ENCODE measurements around the gene TLL2.

Gene TLL2

DNA sequence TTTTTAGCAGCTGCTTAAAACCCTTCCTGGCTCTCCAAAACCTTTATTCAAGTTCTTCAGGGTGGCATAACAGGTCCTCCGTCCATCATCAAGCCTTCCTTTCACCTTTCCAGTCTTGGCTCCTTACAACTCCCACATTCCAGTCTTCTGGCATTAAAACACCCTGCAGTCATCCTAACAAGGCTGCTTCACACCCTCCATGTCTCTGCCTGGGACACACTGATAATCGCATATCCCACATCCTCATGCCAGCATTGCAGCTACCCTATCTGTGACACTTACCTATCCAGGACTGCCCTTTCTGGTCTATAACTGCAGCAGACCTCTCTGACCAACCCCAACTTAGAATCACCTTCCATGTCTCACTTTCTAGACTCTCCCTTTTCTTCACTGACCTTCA is 2.6 kb upstream of the TLL2 start:
- Mint-ChIP-seq H3K4me3 (no peak overlapping the region), H3K27ac (no peak overlapping the region), H3K27me3 (peaks cover 43% of the 10 kb centered on the region), H3K4me1 (ENCODE audit: low read depth) (peaks cover 14% of the 10 kb centered on the region), H3K9me3 (no peaks in the 10 kb centered on the region), H3K36me3 (ENCODE audit: low read depth) (peaks cover 18% of the 10 kb centered on the region)

DNA sequence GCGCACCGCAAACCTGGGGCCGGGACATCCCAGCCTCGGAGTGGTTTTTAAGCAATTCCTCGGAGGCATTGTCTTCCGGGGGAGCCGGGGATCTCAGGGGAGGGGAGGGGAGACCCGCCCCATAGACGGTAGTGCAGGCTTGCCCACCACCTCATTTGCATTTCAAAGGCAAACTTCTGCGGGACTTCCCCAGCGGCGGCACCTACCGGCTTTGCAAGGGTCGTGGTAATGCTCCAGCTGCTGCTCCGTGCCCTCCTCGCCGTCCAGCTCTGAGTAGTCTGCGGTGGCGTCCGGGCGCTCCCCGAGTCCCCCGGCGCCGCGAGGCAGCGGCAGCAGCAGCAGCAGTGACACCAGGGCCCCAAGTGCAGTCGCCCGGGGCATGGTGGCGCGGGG is 425 bp downstream of the TLL2 start:
- Mint-ChIP-seq H3K36me3 (ENCODE audit: low read depth) (no peaks in the 10 kb centered on the region), H3K9me3 (no peaks in the 10 kb centered on the region), H3K4me3 (peak overlapping the region; percentile 69), H3K27me3 (peaks cover 50% of the 10 kb centered on the region), H3K27ac (no peak overlapping the region), H3K4me1 (ENCODE audit: low read depth) (peaks cover 14% of the 10 kb centered on the region)

DNA sequence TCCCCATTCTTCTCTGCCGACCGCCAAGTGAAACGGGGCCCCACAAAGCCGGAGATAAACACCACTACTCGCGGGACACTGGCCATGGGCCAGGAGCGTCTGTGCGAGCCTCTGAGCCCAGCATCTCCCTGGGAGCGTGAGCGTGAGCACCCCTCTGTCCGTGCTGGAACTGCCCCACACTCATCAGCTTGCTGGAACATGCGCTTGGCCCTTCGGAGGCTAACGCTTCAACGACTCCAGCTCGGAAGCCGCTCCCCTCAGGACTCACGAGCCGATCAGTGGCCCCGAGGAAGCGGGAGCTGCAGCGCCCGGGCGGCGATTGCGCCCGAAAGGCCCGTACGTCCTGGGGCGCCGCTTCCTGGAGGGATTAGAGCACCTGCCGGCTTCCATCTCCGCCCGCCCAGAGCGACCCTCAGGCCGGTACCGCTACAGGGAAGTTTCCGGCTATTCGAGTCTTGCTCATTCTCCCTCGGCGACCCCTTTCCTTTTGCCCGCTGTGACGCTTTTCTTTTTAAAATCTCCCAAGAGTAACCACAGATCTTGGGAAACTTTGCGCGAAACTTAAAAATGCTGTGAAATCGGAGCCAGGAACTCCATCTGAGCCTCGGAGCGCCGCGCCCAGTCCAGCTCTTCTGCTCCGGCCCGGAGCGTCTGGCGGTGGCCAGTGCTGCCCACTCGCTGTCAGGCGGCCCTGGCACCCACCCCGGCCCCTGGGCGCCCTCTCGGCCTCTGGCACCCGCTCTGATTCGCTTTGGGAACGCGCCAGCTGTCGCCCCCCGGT is 1.0 kb downstream of the TLL2 start:
- H3K36me3 Mint-ChIP-seq (ENCODE audit: low read depth): no peaks in the 10 kb centered on the region
- H3K27me3 Mint-ChIP-seq: peaks cover 50% of the 10 kb centered on the region
- no peak overlapping the region for H3K27ac Mint-ChIP-seq
- H3K4me1 Mint-ChIP-seq (ENCODE audit: low read depth): peaks cover 14% of the 10 kb centered on the region
- no peaks in the 10 kb centered on the region for H3K9me3 Mint-ChIP-seq
- H3K4me3 Mint-ChIP-seq: peak overlapping the region; percentile 69

DNA sequence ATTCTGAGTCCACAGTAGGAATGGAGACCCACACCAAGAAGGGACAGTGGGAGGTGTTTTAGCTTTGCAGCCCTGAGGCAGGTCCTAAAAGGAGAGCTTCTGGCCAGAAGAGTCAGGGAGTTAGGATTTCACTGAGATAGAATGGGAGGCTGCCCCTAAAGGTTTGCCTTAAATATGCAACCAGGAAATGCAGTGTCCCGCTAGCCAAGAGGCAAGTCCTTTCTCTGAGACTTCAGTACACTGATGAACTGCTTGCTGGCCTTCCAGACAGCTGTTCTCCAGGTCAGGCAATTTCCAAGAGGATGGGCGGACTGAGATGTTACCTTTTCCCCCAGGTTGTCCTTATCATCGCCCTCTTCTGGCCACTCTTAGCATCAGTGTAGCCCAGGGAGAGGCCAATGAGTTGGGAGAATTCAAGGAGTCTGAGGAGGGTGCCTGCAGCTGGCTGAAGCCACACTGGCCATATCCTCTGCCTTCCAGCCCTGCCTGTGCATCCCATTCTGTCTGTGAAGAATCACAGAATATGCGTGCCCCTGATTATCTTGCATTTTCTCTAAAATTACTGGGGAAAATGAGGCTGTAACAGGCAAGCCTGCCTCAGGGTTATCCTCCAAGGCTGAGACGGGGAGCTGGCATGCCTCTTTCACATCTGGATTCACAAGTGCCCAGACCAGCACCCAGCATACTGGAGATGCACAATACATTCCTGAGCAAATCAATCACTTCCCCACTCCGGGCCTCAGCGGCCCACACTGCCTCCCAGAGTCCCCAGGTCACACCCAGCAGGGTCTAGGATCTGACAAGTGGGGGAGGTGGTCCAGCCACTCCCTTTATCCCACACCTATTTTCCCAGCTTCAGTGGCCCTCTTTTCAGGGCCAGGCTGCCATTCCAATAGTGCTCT is 2.4 kb downstream of the TLL2 start:
- Mint-ChIP-seq H3K4me3 (no peak overlapping the region), H3K36me3 (ENCODE audit: low read depth) (no peaks in the 10 kb centered on the region), H3K27ac (no peak overlapping the region), H3K4me1 (ENCODE audit: low read depth) (peaks cover 14% of the 10 kb centered on the region), H3K9me3 (no peaks in the 10 kb centered on the region), H3K27me3 (peaks cover 44% of the 10 kb centered on the region)

DNA sequence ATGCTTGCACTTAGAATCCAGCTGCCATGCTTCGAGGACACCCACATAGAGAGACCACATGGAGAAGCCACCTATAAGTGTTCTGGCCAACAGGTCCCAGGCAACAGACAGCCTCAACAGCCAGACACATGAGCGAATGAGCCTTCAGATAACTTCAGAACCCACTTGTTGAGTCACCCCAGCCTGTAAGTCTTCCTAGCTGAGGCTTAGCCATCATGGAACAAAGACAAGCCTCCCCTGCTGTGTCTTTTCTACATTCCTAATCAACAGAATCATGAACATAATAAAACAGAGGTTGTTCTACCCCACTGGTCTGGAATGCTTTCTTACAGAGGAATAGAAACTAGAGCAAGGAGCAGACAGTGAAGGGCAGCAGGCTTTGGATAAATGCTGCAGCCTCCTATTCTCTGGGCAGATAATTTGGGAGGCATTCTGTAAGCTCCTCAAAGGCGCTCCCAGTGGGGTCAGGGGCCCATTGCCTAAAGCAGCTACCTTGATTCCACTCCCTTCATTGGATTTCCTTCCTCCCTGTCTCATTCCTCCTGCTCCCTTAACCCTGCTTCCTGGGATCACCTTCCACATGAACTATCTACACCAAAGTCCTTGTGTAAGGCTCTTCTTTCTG is 4.6 kb downstream of the TLL2 start:
- Mint-ChIP-seq H3K4me3 (no peak overlapping the region), H3K27ac (no peak overlapping the region), H3K36me3 (ENCODE audit: low read depth) (no peaks in the 10 kb centered on the region), H3K27me3 (peaks cover 23% of the 10 kb centered on the region), H3K4me1 (ENCODE audit: low read depth) (peaks cover 2% of the 10 kb centered on the region), H3K9me3 (no peaks in the 10 kb centered on the region)

DNA sequence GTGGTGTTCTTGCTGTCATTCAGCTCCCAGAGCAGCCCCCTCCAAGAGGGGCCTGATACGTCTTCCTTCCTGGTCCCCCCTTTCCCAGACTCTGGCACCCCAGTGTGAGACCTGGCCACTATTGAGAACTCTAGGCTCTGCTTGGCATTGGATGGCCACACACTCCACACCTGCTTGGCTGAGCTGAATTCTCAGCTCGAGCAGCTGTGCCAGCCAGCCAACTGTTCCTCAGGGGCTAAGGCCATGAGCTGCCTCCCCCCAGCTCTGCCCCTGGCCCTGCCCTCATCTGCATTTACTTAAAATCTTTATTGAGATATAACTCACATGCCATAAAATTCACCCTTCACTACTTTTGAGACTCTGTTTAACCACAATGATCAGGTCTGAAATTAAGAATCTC is 6.7 kb downstream of the TLL2 start:
- no peaks in the 10 kb centered on the region for H3K4me1 Mint-ChIP-seq (ENCODE audit: low read depth)
- no peaks in the 10 kb centered on the region for H3K9me3 Mint-ChIP-seq
- H3K27ac Mint-ChIP-seq: no peak overlapping the region
- no peaks in the 10 kb centered on the region for H3K36me3 Mint-ChIP-seq (ENCODE audit: low read depth)
- peaks cover 13% of the 10 kb centered on the region for H3K27me3 Mint-ChIP-seq
- no peak overlapping the region for H3K4me3 Mint-ChIP-seq

DNA sequence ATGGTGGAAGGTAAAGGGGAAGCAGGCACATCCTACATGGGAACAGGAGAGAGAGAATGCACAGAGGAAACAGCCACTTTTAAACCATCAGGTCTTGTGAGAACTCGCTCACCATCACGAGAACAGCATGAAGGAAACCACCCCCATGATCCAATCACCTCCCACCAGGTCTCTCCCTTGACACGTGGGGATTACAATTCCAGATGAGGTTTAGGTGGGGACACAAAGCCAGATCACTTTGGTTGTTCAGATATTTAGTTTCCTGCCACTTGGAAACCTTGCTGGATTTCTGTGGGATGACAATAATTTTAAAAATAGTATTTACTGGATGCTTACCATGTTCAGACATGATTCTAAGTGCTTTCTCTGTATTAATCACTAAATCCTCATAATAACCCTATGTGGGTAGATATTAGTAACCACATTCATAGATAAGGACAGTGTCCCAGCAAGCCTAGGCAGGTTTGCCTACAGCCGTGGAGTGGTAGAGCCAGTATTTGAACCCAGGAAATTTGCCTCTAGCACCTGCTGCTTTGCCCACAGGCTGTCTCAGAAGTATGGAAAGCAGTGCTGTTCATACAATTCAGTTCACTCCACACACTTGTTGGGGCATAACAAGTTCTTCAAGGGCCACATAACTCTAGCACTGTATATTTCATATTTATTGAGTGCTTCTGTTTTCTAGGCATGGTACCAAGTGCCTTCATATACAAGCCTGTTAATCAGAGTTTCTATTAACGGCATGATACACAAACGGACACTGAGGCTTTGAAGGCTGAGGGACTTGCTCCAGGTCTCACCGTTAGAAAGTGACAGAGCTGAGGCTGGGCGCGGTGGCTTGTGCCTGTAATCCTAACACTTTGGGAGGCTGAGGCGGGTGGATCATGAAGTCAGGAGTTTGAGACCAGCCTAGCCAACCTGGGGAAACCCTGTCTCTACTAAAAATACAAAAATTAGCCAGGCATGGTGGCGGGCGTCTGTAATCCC is 8.3 kb downstream of the TLL2 start:
- H3K36me3 Mint-ChIP-seq (ENCODE audit: low read depth): no peaks in the 10 kb centered on the region
- H3K4me1 Mint-ChIP-seq (ENCODE audit: low read depth): no peaks in the 10 kb centered on the region
- no peak overlapping the region for H3K27ac Mint-ChIP-seq
- H3K9me3 Mint-ChIP-seq: no peaks in the 10 kb centered on the region
- H3K27me3 Mint-ChIP-seq: no peaks in the 10 kb centered on the region
- no peak overlapping the region for H3K4me3 Mint-ChIP-seq

DNA sequence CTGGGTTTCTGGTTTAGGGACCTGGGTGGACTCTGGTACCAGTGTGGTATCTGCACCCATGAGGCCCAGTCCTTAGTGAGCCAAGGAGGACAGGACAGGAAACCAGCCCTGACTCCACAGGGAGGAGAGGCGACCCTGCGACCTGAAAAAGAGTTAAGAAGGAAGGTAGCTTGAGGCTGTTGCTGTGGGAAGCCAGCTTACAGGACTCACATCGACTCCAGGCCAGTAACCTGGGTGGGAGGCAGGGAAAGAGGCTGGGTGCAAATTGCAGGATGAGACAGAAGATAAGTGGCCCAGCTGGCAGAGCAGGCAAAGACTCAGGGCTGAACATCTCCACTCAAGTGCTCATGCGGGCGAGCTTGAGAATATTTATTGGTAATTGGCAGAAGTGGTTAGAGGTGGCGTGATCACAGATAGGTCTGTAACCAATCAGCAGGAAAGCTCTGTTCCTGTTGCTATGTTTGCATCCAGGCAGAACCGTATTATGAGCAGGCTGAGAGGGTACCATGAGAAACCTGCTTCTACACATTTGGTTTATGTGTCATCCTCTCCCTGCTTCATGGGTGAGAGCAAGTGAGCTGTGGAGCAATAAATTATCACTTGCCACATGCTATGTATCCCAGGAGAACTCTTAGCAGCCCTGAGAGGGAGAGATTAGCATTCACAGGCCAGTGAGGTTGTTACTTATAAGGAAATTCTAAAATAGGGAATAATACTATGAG is 11.0 kb downstream of the TLL2 start:
- no peak overlapping the region for H3K27ac Mint-ChIP-seq
- no peaks in the 10 kb centered on the region for H3K36me3 Mint-ChIP-seq (ENCODE audit: low read depth)
- H3K27me3 Mint-ChIP-seq: peaks cover 8% of the 10 kb centered on the region
- H3K4me3 Mint-ChIP-seq: no peak overlapping the region
- H3K4me1 Mint-ChIP-seq (ENCODE audit: low read depth): no peaks in the 10 kb centered on the region
- no peaks in the 10 kb centered on the region for H3K9me3 Mint-ChIP-seq

DNA sequence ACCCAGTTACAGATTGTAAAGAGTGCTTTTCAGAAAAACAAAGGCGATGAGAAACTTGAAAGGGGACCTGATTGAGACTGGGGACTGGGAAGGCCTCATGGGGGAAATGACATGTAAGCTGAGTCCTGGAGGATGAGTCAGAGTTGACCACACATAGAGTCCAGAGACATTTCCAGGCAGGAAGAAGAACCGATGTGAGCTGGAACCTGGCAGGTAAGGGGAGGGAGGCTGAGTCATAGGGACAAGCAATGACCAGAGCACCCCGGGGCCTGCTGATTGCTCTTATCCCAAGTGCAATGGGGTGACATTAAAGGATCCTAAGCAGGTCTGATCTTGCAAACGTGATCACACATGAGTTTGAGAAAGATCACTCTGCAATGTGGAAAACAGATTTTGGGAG is 11.7 kb downstream of the TLL2 start:
- peaks cover 13% of the 10 kb centered on the region for H3K27me3 Mint-ChIP-seq
- H3K36me3 Mint-ChIP-seq (ENCODE audit: low read depth): no peaks in the 10 kb centered on the region
- H3K4me3 Mint-ChIP-seq: no peak overlapping the region
- H3K9me3 Mint-ChIP-seq: no peaks in the 10 kb centered on the region
- H3K27ac Mint-ChIP-seq: no peak overlapping the region
- H3K4me1 Mint-ChIP-seq (ENCODE audit: low read depth): no peaks in the 10 kb centered on the region

DNA sequence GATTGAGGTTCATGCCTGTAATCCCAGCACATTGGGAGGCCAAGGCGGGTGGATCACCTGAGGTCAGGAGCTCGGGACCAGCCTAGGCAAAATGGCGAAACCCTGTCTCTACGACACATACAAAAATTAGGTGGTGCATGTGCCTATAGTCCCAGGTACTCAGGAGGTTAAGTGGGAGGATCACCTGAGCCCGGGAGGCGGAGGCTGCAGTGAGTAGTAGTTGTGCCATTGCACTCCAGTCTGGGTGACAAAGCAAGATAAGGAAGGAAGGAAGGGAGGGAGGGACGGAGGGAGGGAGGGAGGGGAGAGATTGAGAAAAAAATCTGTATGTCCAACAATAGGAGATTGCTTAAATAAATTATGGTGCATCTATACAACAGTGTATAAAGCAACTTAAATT is 13.2 kb downstream of the TLL2 start:
- Mint-ChIP-seq H3K27ac (no peak overlapping the region), H3K9me3 (no peaks in the 10 kb centered on the region), H3K36me3 (ENCODE audit: low read depth) (no peaks in the 10 kb centered on the region), H3K4me3 (no peak overlapping the region), H3K27me3 (peaks cover 15% of the 10 kb centered on the region), H3K4me1 (ENCODE audit: low read depth) (no peaks in the 10 kb centered on the region)

DNA sequence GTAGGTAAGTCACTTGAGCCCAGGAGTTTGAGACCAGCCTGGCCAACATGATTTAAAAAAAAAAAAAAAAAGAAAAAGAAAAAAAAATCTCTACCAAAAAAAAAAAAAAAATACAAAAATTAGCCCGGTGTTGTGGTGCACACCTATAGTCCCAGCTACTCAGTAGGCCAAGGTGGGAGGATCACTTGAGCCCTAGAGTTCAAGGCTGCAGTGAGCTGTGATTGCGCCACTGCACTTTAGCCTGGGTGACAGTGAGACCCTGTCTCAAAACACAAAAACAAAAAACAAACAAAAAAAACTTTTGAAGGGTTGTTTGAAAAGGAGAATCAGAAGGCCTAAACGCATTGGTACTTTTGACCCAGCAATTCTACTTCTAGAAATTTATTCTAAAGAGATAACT is 13.7 kb downstream of the TLL2 start:
- Mint-ChIP-seq H3K4me3 (no peak overlapping the region), H3K9me3 (no peaks in the 10 kb centered on the region), H3K36me3 (ENCODE audit: low read depth) (no peaks in the 10 kb centered on the region), H3K4me1 (ENCODE audit: low read depth) (no peaks in the 10 kb centered on the region), H3K27ac (no peak overlapping the region), H3K27me3 (peaks cover 18% of the 10 kb centered on the region)

DNA sequence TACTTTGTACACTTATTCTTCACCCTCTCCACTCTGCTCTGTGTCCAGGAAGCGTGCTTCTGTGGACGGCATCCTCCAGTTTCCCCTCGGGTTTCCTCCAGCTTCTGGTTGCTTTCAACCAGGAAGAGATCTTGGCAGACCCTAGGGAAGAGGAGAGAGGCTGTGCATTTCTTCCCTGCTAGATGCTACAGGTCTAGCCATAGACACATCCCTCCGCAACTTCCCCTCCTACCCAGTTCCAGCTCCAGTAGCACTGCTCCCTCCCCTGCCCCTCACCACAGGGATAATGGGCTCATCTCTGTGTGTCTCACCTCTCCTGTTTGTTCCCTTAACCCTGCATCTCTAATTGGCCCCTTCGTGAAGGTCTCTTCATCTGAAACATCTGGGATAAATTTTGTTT is 16.3 kb downstream of the TLL2 start:
- Mint-ChIP-seq H3K4me3 (no peak overlapping the region), H3K27ac (no peak overlapping the region), H3K36me3 (ENCODE audit: low read depth) (no peaks in the 10 kb centered on the region), H3K9me3 (no peaks in the 10 kb centered on the region), H3K4me1 (ENCODE audit: low read depth) (no peaks in the 10 kb centered on the region), H3K27me3 (peaks cover 23% of the 10 kb centered on the region)

DNA sequence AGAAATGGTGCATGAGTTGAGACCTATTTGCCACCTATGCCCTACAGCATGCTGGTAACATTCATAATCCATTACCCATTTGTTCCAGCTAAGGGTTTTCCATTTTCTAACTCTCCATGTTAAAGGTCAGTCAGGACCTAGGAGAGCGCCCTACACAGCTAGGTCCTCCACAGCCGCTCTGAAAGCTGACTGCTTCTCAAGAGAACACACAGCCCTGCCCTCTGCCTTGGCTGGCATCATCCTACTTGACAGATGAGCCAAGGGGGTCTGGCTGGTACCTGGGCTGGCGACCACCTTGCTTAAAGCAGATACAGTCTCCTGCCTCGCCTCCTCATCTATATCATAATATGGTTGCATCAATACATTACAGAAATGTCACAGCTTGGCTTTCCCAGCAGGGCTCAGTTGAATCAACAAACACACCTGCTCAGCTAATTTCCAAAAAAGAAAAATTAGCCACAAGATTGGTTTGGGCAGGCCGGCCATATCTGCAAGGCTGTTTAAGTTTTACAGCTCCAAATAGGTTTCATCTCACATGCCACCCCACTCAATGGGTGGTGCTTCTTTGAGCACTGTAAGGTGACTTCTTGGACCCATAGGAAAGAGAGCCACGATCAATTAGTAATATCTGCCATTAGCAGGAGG is 17.3 kb downstream of the TLL2 start:
- H3K27me3 Mint-ChIP-seq: peaks cover 24% of the 10 kb centered on the region
- no peaks in the 10 kb centered on the region for H3K4me1 Mint-ChIP-seq (ENCODE audit: low read depth)
- no peaks in the 10 kb centered on the region for H3K9me3 Mint-ChIP-seq
- H3K36me3 Mint-ChIP-seq (ENCODE audit: low read depth): no peaks in the 10 kb centered on the region
- H3K27ac Mint-ChIP-seq: no peak overlapping the region
- H3K4me3 Mint-ChIP-seq: no peak overlapping the region
